Measurements from ENCODE around the gene CPSF3. TPM values are rescaled to one million over a fixed set of nuclear protein-coding genes. Genes with fewer than 3 reads are reported as not detected.
A peak's percentile ranks its signal among the peaks of the same experiment; 100 is the strongest.

Gene CPSF3
- total RNA-seq, 1 donor from 2014 or later = 19.4 TPM

DNA sequence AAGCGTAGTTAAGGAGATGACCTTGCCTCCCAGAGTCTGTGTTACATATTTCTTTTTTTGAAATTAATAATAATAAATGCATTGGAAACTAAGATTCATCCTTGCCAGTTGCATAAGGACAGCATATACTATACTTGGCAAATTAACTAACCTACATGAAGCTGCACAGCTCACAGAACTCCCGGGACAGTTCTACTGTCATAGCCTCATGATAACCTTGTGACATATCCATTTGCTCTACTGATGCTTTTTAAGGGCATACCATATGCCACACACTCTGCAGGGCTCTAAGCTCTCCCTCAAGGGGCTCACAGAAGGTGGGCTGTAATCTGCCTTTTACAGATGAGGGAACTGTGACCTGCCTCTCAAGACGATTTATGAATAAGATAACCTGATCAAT, 3.9 kb upstream of the CPSF3 start:
- DNase-seq (ENCODE audit: extremely low spot score in 2 of 2) = no peak
- H3K27me3 ChIP-seq = no peaks in the 10 kb centered on the region
- no peak overlapping the region for H3K4me3 ChIP-seq
- peaks cover 71% of the 10 kb centered on the region for H3K4me1 ChIP-seq
- H3K27ac ChIP-seq = no peak overlapping the region
- peaks cover 0 to 16% of the 10 kb centered on the region in 2 donors for H3K36me3 ChIP-seq
- intact Hi-C loops (cut with DNase I) = no loop called here
- TF ChIP-seq POLR2AphosphoS5 (IDR thresholded peaks at IDR 0.05; ENCODE audit: insufficient read depth in 1 of 2, low read depth in 1 of 2) (no peak), POLR2A (IDR thresholded peaks at IDR 0.05) (no peak)
- TF ChIP-seq, protein P1, sequence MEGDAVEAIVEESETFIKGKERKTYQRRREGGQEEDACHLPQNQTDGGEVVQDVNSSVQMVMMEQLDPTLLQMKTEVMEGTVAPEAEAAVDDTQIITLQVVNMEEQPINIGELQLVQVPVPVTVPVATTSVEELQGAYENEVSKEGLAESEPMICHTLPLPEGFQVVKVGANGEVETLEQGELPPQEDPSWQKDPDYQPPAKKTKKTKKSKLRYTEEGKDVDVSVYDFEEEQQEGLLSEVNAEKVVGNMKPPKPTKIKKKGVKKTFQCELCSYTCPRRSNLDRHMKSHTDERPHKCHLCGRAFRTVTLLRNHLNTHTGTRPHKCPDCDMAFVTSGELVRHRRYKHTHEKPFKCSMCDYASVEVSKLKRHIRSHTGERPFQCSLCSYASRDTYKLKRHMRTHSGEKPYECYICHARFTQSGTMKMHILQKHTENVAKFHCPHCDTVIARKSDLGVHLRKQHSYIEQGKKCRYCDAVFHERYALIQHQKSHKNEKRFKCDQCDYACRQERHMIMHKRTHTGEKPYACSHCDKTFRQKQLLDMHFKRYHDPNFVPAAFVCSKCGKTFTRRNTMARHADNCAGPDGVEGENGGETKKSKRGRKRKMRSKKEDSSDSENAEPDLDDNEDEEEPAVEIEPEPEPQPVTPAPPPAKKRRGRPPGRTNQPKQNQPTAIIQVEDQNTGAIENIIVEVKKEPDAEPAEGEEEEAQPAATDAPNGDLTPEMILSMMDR (IDR thresholded peaks at IDR 0.05) = no peak
- no peaks in the 10 kb centered on the region for H3K9me3 ChIP-seq

GRCh38 chr2:9420495-9420894, 3.0 kb upstream of the CPSF3 start:
- Histone ChIP-seq H3K4me3 (peak overlapping the region in 1 of 2 donors; percentile 14), H3K27ac (peak overlapping the region; percentile 25), H3K36me3 (peaks cover 0 to 16% of the 10 kb centered on the region in 2 donors), H3K9me3 (no peaks in the 10 kb centered on the region), H3K27me3 (no peaks in the 10 kb centered on the region), H3K4me1 (peaks cover 77% of the 10 kb centered on the region)
- no peak for TF ChIP-seq POLR2AphosphoS5 (IDR thresholded peaks at IDR 0.05; ENCODE audit: insufficient read depth in 1 of 2, low read depth in 1 of 2)
- TF ChIP-seq, protein P1 (IDR thresholded peaks at IDR 0.05) = no peak
- no peak for TF ChIP-seq POLR2A (IDR thresholded peaks at IDR 0.05)
- DNase-seq (ENCODE audit: extremely low spot score in 2 of 2) = no peak
- intact Hi-C loops (cut with DNase I) = no loop called here

DNA sequence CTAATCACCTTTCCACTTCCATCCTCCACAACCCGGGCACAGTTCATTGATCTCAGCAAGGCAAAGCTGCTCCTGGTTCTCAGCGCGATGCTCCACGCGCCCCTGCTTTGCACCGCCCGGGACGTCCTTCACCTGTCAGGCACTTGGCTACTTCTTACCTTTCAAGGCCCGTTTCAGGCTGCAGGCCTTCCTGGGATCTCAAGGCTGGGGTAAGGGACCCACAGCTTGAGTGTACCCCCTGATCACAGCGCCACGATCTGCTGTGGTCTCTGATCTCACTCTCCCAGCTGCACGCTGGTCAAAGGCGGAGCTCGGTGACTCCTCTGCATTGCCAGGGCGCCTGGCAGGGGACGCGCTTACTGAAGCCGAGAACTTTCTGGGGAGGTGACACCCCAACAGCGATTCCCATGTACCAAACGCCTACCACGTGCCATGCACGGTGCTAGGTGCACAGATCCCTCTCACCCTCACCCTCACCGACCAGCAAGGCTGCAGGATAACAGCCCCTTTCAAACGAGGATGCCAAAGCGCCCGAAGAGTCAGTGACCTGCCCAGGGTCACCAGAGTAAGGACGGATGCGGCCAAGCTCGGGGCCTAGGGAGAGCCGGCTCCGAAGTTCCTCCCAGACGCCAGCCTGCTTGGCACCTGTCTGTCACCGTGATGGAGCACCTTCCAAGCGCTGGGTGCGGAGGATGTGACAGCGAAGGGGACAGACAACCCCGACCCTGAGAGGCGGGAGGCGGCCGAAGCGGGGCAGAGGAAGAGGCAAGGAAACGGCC, 944 bp upstream of the CPSF3 start:
- Histone ChIP-seq H3K27ac (peak overlapping the region; percentile 94), H3K4me1 (peaks cover 59% of the 10 kb centered on the region), H3K4me3 (peak overlapping the region; percentile 67 to 72), H3K27me3 (no peaks in the 10 kb centered on the region), H3K9me3 (no peaks in the 10 kb centered on the region), H3K36me3 (peaks cover 0 to 10% of the 10 kb centered on the region in 2 donors)
- no peak for DNase-seq (ENCODE audit: extremely low spot score in 2 of 2)
- TF ChIP-seq POLR2AphosphoS5 (IDR thresholded peaks at IDR 0.05; ENCODE audit: insufficient read depth in 1 of 2, low read depth in 1 of 2) (peak in 1 of 2 donors; percentile 29), POLR2A (IDR thresholded peaks at IDR 0.05) (no peak)
- TF ChIP-seq, protein P1 (IDR thresholded peaks at IDR 0.05) = no peak
- intact Hi-C loops (cut with DNase I) = no loop called here

DNA sequence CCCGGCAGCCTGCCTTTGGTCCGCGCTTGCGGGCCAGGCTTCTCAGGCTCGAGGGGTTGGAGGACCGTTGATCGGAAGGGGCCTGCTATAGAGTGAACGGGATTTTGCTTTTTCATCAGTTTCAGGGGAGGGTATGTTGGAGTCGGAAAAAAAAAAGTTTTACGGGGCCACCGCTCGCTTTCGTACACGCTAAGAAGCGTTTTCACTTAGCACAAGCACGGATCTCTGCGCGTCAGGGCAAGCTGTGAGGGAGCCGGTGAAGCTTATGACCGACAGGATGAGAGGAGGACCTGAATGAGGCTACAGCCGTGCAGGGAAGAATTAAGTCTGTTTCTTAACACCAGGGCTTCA, 443 bp downstream of the CPSF3 start:
- no peak for DNase-seq (ENCODE audit: extremely low spot score in 2 of 2)
- no peaks in the 10 kb centered on the region for H3K27me3 ChIP-seq
- peak overlapping the region; percentile 67 to 72 for H3K4me3 ChIP-seq
- no peaks in the 10 kb centered on the region for H3K9me3 ChIP-seq
- peak overlapping the region; percentile 94 for H3K27ac ChIP-seq
- no peaks in the 10 kb centered on the region for H3K36me3 ChIP-seq
- intact Hi-C loops (cut with DNase I) = no loop called here
- H3K4me1 ChIP-seq = peaks cover 48% of the 10 kb centered on the region
- no peak for TF ChIP-seq POLR2AphosphoS5 (IDR thresholded peaks at IDR 0.05; ENCODE audit: insufficient read depth in 1 of 2, low read depth in 1 of 2)
- TF ChIP-seq, protein P1 (IDR thresholded peaks at IDR 0.05) = no peak
- no peak for TF ChIP-seq POLR2A (IDR thresholded peaks at IDR 0.05)

Measured in vagina (tissue), 2 donors.